Left colon (tissue), 2 donors: Measurements from ENCODE around the gene TNS4. TPM values are rescaled to one million over a fixed set of nuclear protein-coding genes. Genes with fewer than 3 reads are reported as not detected.

Source experiments
- ATAC-seq: fragments of 200-7000 bp; cut with Tn5 transposase; one replicate; pipeline ENCODE4 v1.9.1; 2020; ENCODE audit warnings: mild to moderate bottlenecking, moderate library complexity
- DNase-seq, 2 donors: peaks; one replicate each; pipeline ENCODE4 v3.0.0-alpha.2; 2020
- intact Hi-C, 2 donors: fragments of 100-400 bp; cut with DNase I in 1 of 2; cut with micrococcal nuclease in 1 of 2; formaldehyde crosslinking; loops; one replicate each; pipeline versions ENCODE4 v1.11.2 to v1.14.0; 2022; cut with DNase I, micrococcal nuclease
- total RNA-seq, 2 donors: library from RNA; stranded (reverse); fragmentation: NEBNext Ultra II Directional; extraction: Animal tissue kit (Norgen Biotek cat#: 25700); gene quantifications; one replicate each; pipeline ENCODE4 v1.2.1, GENCODE V29; 2021
- donor health status: DM: no; HTN: no; CAD: no.
- donor health status: DM: yes; HTN: yes; CAD: no.

Gene TNS4
- total RNA-seq, 2 donors from 2014 or later, result 2.5 to 10.5 TPM

DNA sequence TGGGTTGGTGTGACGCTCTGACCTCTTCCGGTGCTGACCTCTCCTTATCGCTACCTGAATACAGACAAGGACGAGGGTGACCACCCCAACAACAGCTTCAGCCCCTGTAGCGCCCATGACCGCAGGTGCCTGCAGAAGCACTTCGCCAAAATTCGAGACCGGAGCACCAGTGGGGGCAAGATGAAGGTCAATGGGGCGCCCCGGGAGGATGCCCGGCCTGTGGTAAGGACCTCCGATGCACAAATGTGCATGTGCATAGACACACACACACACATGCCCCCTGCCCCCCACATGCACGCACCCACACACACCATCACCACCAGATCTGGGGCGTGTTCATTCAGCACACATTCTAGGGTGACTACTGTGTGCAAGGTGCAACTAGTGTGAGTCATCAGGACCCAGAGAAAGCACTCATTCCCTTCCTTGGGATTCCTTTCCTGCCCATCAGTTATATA lies 48.5 kb downstream of the TNS4 start:
- ATAC-seq, result no peak
- no peak for DNase-seq
- intact Hi-C loops, result no loop called here

DNA sequence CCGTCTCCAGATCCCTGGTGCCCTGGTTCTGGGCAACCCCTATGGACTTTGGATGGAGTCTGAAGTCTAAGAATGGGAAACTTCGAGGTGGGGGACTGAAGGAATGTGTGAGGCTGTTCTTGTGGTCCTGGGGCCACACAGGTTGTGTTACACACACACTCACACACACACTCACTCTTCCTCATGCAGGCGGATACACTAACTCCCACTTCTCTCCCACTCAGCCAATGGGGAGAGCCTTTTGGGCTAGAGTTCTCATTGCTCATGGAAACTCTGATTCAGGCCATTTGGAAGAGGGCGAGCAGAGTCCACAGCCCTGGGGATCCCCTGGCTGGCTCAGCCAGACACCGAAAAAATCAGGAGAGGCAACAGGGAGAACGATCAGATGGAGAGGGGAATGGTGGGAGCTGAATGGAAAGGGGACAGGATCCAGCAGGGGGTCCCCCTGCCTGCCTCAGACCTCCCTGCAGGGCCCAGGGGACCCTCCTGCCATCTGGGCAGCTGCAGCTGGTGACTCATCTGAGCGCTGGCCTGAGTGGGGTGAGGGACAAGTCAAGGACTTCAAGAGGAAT lies 49.1 kb downstream of the TNS4 start:
- ATAC-seq, result no peak
- DNase-seq, result no peak
- intact Hi-C loops, result no loop called here

- intact Hi-C loops, result no loop called here
- ATAC-seq (no peak), DNase-seq (peak; percentile 45 to 78)
Observed at GRCh38 chr17:40451420-40451819, 50.0 kb downstream of the TNS4 start.

DNA sequence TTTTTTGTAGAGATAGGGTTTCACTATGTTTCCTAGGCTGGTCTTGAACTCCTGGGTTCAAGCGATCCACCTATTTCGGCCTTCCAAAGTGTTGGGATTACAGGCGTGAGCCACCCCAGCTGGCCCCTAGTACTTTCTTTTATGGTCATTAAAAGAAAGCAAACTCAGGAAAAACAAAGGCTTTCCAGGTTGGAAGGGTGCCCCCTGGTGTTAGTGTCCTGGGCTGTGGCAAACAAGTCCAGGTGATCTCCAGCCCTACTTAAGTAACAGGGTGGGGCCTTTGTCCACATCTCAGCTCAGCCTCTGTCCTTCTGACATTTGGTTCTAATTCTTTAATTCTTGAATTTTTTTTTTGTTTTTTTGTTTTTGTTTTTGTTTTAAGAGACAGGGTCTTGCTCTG lies 51.2 kb downstream of the TNS4 start:
- intact Hi-C loops, result no loop called here
- ATAC-seq, result peak; percentile 31
- DNase-seq, result peak; percentile 82 to 90

GRCh38 chr17:40448639-40449261 lies 52.7 kb downstream of the TNS4 start:
- ATAC-seq (peak; percentile 79), DNase-seq (peak; percentile 76 to 91)
- intact Hi-C loops, result no loop called here

- DNase-seq, result peak in 1 of 2 donors; percentile 67
- intact Hi-C loops, result no loop called here
- ATAC-seq, result peak; percentile 9
Observed at GRCh38 chr17:40448213-40448638, 53.2 kb downstream of the TNS4 start.

GRCh38 chr17:40447806-40448205 lies 53.6 kb downstream of the TNS4 start:
- intact Hi-C loops, result no loop called here
- ATAC-seq, result no peak
- DNase-seq, result no peak

DNA sequence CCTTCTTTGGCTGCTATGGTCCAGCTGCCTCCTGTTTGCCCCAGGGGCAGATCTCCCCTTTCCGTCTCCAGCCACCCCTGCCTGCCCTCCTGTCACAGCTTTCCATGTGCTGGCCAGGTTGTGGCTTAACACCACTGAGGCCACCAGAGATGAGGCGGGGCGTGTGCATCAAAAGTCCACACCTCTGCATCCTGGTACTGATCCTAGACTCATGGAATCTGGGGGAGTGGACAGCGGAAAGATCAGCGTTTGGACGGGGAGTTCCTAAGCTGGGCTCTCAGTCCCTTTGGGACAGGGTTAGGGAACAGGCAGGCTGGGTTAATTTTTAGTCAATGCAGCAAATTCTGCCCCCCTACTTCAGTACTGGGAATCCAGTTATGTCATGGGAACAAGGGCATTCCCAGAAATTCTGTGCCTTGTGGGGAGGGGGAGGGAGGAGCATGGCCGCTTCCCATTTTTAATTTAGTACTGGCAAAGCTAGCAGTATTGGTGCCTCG lies 54.2 kb downstream of the TNS4 start:
- intact Hi-C loops, result no loop called here
- ATAC-seq (peak; percentile 7), DNase-seq (peak in 1 of 2 donors; percentile 49)

DNA sequence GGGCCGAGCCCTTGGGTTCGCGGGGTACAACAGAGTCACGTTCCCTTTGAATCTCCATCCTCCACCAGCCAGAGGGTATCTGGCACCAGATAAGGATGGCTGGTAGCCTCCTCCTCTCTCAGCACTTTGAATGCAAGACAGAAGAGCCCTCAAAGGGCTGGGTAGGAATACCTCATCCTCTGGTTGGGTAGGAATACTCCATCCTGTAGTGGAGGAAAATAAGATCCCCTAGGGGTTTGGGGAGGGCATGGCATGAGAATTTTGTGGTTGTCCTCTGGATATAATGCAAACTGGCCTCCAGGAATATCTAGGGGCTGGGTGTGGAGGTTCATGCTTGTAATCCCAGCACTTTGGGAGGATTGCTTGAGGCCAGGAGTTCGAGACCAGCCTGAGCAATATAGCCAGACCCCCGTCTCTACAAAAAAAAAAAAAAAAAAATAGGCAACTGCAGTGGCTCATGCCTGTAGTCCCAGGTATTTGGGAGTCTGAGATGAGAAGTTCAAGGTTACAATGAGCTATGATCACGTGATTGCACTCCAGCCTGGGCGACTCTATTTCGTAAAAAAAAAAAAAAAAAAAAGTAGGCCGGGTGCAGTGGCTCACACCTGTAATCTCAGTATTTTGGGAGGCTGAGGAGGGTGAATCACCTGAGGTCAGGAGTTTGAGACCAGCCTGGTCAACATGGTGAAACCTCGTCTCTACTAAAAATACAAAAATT lies 55.5 kb downstream of the TNS4 start:
- intact Hi-C loops, result no loop called here
- DNase-seq, result no peak
- ATAC-seq, result no peak

- ATAC-seq (peak; percentile 7), DNase-seq (peak in 1 of 2 donors; percentile 39)
- intact Hi-C loops, result no loop called here
Observed at GRCh38 chr17:40443988-40444899, 57.2 kb downstream of the TNS4 start.

DNA sequence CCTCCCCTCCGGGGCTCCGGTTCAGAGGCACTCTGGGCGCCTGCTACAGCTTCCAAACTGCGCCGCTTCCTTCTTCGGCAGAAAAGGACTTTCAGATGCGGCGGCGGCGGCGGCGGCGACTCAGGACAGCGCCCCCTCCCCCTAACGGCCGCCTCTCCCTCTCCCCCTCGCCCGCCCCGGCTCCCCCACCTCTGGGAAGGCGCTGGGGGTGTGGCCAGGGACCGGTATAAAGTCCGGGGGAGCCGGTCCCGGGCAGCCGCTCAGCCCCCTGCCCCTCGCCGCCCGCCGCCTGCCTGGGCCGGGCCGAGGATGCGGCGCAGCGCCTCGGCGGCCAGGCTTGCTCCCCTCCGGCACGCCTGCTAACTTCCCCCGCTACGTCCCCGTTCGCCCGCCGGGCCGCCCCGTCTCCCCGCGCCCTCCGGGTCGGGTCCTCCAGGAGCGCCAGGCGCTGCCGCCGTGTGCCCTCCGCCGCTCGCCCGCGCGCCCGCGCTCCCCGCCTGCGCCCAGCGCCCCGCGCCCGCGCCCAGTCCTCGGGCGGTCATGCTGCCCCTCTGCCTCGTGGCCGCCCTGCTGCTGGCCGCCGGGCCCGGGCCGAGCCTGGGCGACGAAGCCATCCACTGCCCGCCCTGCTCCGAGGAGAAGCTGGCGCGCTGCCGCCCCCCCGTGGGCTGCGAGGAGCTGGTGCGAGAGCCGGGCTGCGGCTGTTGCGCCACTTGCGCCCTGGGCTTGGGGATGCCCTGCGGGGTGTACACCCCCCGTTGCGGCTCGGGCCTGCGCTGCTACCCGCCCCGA lies 58.0 kb downstream of the TNS4 start, which contains the start of gene IGFBP4:
Gene IGFBP4 (plus strand): TSS at position 255 of the 792 bp plus-strand sequence. CDS start 286 bp downstream, at position 541.
- ATAC-seq (peak; percentile 67), DNase-seq (peak; percentile 84 to 88)
- intact Hi-C loops, result no loop called here

DNA sequence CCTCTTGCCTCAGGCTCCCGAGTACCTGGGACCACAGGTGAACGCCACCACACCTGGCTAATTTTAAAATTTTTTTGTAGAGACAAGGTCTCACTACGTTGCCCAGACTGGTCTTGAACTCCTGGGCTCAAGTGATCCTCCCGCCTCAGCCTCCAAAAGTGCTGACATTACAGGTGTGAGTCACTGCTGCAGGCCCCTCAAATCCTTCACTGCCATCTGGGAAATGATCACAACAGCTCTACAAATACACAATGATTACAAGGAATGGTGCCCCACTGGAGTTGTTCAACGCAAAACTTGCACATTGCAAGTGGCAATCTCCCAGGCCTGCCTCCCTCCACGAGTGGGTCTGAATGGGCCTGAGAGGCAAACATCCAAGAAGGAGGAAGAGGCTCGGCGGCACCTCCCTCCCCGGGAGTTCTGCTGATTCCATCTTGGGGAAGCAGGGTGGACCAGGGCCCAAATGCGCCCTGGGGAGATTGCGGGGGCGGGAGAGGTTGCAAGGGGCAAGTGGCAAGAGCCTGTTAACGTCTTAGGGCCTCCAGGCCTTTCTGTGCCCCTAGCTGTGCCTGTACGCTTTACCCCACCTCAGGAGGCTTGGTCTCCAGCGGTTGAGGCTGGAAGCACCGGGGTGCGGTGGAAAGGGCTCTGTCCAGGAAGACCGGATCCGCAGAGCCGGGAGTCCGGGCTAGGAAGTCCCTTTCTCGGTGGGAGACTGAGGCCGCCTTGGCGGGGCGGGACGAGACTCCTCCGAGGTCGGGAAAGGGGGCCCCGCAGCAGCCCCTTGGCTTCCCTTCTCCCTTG lies 58.8 kb downstream of the TNS4 start:
- intact Hi-C loops, result no loop called here
- DNase-seq (peak in 1 of 2 donors; percentile 64), ATAC-seq (peak; percentile 47)

DNA sequence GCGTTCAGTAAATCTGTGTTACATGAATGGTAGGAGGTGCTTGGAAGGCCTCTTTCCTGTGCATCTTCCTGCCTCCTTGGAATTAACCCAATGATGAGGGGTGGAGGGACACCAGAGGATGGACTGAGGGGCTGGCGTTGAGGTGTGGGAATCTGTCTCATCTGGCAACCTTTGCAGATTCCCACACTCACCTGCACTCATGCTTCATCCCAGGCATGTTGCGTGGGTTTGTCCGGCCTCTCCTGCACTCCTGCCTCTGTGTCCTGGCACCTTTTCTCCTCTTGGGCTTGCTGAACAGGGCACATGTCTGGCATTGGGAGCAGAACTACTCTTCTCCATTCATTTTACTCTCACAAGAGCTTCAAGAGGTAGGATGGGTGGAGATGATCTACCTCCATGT lies 61.3 kb downstream of the TNS4 start:
- DNase-seq, result no peak
- intact Hi-C loops, result no loop called here
- ATAC-seq, result no peak

- DNase-seq (no peak), ATAC-seq (no peak)
- intact Hi-C loops, result loop anchor here (5.0 to 10.0 kb wide), 2 partner anchors 45 to 98 kb away; no protein-coding TSS in a partner anchor
Observed at GRCh38 chr17:40437095-40437732, 64.2 kb downstream of the TNS4 start.

DNA sequence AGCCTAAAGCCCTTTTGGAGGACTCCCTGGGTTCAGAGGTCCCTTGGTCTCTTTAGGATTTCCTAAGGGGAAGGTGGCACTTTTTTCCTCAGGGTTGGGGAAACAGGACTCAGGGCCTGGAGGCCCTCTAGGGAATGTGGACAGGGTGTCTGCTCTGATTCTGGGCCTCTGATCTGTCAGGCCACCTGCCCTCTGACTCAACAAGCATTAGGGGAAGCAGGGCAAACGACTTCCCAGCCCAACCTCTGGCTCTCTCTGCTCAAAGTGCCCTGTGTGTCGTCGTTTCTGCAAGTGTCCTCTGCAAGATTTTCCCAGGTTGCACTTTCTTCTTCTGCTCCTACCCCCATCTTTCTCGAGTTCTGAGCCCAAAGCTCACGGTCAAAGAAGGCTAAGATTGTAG lies 64.8 kb downstream of the TNS4 start:
- DNase-seq, result no peak
- intact Hi-C loops, result loop anchor here (5.0 to 10.0 kb wide), 2 partner anchors 46 to 98 kb away; no protein-coding TSS in a partner anchor
- ATAC-seq, result no peak

DNA sequence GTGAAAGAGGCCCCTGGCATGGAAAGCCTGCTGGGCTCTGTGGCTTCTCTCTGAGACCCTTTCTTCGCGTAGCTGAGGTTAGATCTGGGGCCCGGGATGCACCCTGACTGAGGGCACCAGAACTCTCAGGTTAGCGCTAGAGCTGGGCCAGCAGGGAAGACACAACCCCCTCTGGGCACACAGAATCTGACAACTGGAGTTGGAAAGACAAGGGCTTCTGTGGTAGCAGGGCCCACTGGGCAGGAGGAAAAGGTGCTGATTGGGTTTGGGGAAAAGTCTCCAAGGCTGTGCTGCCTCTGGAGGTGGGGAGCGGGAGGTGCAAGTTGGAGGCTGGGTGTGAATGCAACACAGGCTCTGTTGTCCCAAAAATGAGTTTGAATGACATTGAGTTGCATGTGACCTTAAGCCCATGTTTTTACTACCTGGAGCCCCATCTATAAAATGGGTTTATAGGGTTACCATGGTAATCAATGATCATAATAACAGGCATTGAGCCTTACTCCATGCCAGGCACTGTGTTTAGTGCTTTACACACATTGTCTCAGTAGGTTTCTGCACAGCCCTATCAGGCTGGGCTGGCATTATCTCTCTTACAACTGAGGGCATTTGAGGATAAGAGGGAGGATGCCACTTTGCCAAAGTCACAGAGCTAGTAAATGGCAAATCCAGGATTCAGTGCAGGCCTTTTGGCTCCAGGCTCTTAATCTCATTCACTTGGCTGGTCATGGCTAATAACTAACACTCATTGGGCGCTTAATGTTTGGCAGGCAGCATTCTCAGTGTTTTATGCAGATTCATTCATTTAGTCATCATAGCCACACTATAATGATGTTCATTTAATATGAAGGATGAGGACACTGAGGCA lies 67.6 kb downstream of the TNS4 start:
- ATAC-seq (peak; percentile 67), DNase-seq (no peak)
- intact Hi-C loops, result loop anchor here in 1 of 2 donors (10.0 kb wide), 1 partner anchor 101 kb away; no protein-coding TSS in a partner anchor
